ENCODE measurements around the gene TMED8. TPM values are rescaled to one million over a fixed set of nuclear protein-coding genes. Genes with fewer than 3 reads are reported as not detected.

Gene TMED8
- total RNA-seq, 2 donors from 2014 or later = 6.6 to 7.5 TPM

GRCh38 chr14:77403768-77404167 lies 26.9 kb upstream of the TMED8 start:
- Histone ChIP-seq H3K27ac (no peak overlapping the region), H3K9me3 (no peaks in the 10 kb centered on the region)
- no peak for TF ChIP-seq CTCF (IDR thresholded peaks at IDR 0.05)

GRCh38 chr14:77400216-77400615 lies 23.3 kb upstream of the TMED8 start:
- H3K36me3 ChIP-seq = no peaks in the 10 kb centered on the region
- no peaks in the 10 kb centered on the region for H3K4me1 ChIP-seq
- no peak for TF ChIP-seq CTCF (IDR thresholded peaks at IDR 0.05)
- no peaks in the 10 kb centered on the region for H3K9me3 ChIP-seq
- H3K4me3 ChIP-seq = no peak overlapping the region
- no peak for DNase-seq (ENCODE audit: low spot score)
- no peak overlapping the region for H3K27ac ChIP-seq
- no peaks in the 10 kb centered on the region for H3K27me3 ChIP-seq

More at GRCh38 chr14:77403768-77404167, 26.9 kb upstream of the TMED8 start:
- no peak overlapping the region for H3K4me3 ChIP-seq
- DNase-seq (ENCODE audit: low spot score) = no peak
- H3K4me1 ChIP-seq = peaks cover 0 to 5% of the 10 kb centered on the region in 2 donors
- H3K27me3 ChIP-seq = no peaks in the 10 kb centered on the region
- H3K36me3 ChIP-seq = no peaks in the 10 kb centered on the region

- no peak for TF ChIP-seq CTCF (IDR thresholded peaks at IDR 0.05)
- no peaks in the 10 kb centered on the region for H3K9me3 ChIP-seq
- H3K36me3 ChIP-seq = no peaks in the 10 kb centered on the region
Observed at GRCh38 chr14:77390188-77390587, 13.3 kb upstream of the TMED8 start.

GRCh38 chr14:77378701-77379100 lies 1.8 kb upstream of the TMED8 start:
- no peak for TF ChIP-seq CTCF (IDR thresholded peaks at IDR 0.05)
- no peaks in the 10 kb centered on the region for H3K9me3 ChIP-seq
- DNase-seq (ENCODE audit: low spot score) = no peak
- peaks cover 0 to 13% of the 10 kb centered on the region in 2 donors for H3K4me1 ChIP-seq
- no peaks in the 10 kb centered on the region for H3K27me3 ChIP-seq
- no peak overlapping the region for H3K4me3 ChIP-seq
- no peaks in the 10 kb centered on the region for H3K36me3 ChIP-seq
- no peak overlapping the region for H3K27ac ChIP-seq

More at GRCh38 chr14:77390188-77390587, 13.3 kb upstream of the TMED8 start:
- no peaks in the 10 kb centered on the region for H3K27me3 ChIP-seq
- H3K27ac ChIP-seq = no peak overlapping the region
- DNase-seq (ENCODE audit: low spot score) = no peak
- no peaks in the 10 kb centered on the region for H3K4me1 ChIP-seq
- H3K4me3 ChIP-seq = no peak overlapping the region

GRCh38 chr14:77377502-77377844 lies 579 bp upstream of the TMED8 start:
- DNase-seq (ENCODE audit: low spot score) = no peak
- no peaks in the 10 kb centered on the region for H3K36me3 ChIP-seq
- H3K27me3 ChIP-seq = no peaks in the 10 kb centered on the region

More at GRCh38 chr14:77377502-77377844, 579 bp upstream of the TMED8 start:
- no peak for TF ChIP-seq CTCF (IDR thresholded peaks at IDR 0.05)
- Histone ChIP-seq H3K4me1 (peaks cover 0 to 13% of the 10 kb centered on the region in 2 donors), H3K4me3 (peak overlapping the region; percentile 76 to 92), H3K27ac (peak overlapping the region in 1 of 2 donors; percentile 74), H3K9me3 (no peaks in the 10 kb centered on the region)

Measured in right atrium auricular region (tissue), 2 donors.